Measurements from ENCODE around the gene CNST.
"Not testable (repeated sequence)": the region's sequence is repeated elsewhere in the genome, so short reads cannot be mapped to it uniquely, and the experiment has no call there.

GRCh38 chr1:246694213-246694895, 128.1 kb downstream of the CNST start:
- not testable (repeated sequence) for TF ChIP-seq CTCF, POLR2A, EP300 (IDR thresholded peaks at IDR 0.05)
